ENCODE measurements around the gene MYO16.

- TF ChIP-seq, protein P1, sequence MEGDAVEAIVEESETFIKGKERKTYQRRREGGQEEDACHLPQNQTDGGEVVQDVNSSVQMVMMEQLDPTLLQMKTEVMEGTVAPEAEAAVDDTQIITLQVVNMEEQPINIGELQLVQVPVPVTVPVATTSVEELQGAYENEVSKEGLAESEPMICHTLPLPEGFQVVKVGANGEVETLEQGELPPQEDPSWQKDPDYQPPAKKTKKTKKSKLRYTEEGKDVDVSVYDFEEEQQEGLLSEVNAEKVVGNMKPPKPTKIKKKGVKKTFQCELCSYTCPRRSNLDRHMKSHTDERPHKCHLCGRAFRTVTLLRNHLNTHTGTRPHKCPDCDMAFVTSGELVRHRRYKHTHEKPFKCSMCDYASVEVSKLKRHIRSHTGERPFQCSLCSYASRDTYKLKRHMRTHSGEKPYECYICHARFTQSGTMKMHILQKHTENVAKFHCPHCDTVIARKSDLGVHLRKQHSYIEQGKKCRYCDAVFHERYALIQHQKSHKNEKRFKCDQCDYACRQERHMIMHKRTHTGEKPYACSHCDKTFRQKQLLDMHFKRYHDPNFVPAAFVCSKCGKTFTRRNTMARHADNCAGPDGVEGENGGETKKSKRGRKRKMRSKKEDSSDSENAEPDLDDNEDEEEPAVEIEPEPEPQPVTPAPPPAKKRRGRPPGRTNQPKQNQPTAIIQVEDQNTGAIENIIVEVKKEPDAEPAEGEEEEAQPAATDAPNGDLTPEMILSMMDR (IDR thresholded peaks at IDR 0.05): no peak
- TF ChIP-seq POLR2A (IDR thresholded peaks at IDR 0.05): no peak
These were observed 378.5 kb downstream of the MYO16 start for GRCh38 chr13:109007946-109008345.
